Endothelial cell of umbilical vein (primary cell): ENCODE measurements around the gene KRT86. TPM values are rescaled to one million over a fixed set of nuclear protein-coding genes. Genes with fewer than 3 reads are reported as not detected.

Experiments used
- BruUV-seq: library from RNA; stranded (reverse); fragments of 400-500 nt; replicated peaks from 2 replicates; lab custom pipeline; 2021; lab: Mats Ljungman, UMichigan
- CTCF ChIA-PET: fragments of 300-600, 350-600 bp; sonication (Branson Sonifier 250); formaldehyde crosslinking; loops from one replicate; lab custom pipeline; 2021; ENCODE audit warnings: antibody characterized with exemption, inconsistent platforms; lab: Charles Lee
- POLR2A ChIA-PET: fragments of 300-600, 350-600 bp; sonication (Branson Sonifier 250); formaldehyde crosslinking; loops from one replicate; lab custom pipeline; 2021; ENCODE audit warnings: antibody characterized with exemption, inconsistent platforms; lab: Charles Lee
- DNase-seq: peaks from one replicate; pipeline ENCODE4 v3.0.0-alpha.2; 2011; ENCODE audit warnings: low read depth, low spot score
- FAIRE-seq: peaks from 2 replicates; lab custom pipeline; 2011; peaks lifted over from hg19 to GRCh38; lab: Jason Lieb, UNC
- H2AFZ ChIP-seq: 2 replicates; pipeline ENCODE4 v1.6.0; 2012; ENCODE audit warnings: low read depth, low read length, control low read depth, inconsistent platforms
- H3K27ac ChIP-seq: 2 replicates; pipeline ENCODE4 v1.5.1; 2011; ENCODE audit warnings: low read depth, mild to moderate bottlenecking, control low read depth, low read length, moderate library complexity; ENCODE audit not compliant: insufficient read depth
- H3K27me3 ChIP-seq, 2 experiments: 2 replicates each; pipeline versions ENCODE4 v1.6.0 to v1.6.1; 2011; ENCODE audit warnings: low read length in 2 of 2, mixed read lengths in 1 of 2; ENCODE audit not compliant: control insufficient read depth in 2 of 2, insufficient read depth in 2 of 2
- H3K36me3 ChIP-seq, 2 experiments: 2 replicates in 1 of 2; 3 replicates in 1 of 2; pipeline ENCODE4 v1.5.1; 2011; ENCODE audit warnings: low read length in 2 of 2, mild to moderate bottlenecking in 1 of 2, moderate library complexity in 1 of 2; ENCODE audit not compliant: control insufficient read depth in 2 of 2, insufficient read depth in 2 of 2; ENCODE audit errors: extremely low read depth in 1 of 2
- H3K4me1 ChIP-seq: 3 replicates; pipeline ENCODE4 v1.5.1; 2011; ENCODE audit warnings: mild to moderate bottlenecking, low read length; ENCODE audit not compliant: control insufficient read depth, insufficient read depth; ENCODE audit errors: extremely low read depth
- H3K4me2 ChIP-seq: 2 replicates; pipeline ENCODE4 v1.6.1; 2011; ENCODE audit warnings: low read length, control low read depth, mixed read lengths; ENCODE audit not compliant: insufficient read depth
- H3K4me3 ChIP-seq, 3 experiments: fragments of 200-600 bp in 1 of 3; sonication (generic), shearing (Covaris generic) in 1 of 3; replicated peaks in 1 of 3; 2 replicates each; pipeline ENCODE4 v1.5.1; 2011 to 2016; ENCODE audit warnings: control low read depth in 3 of 3, low read length in 3 of 3, mild to moderate bottlenecking in 2 of 3, inconsistent platforms in 1 of 3, low read depth in 1 of 3, moderate library complexity in 1 of 3; ENCODE audit not compliant: insufficient read depth in 1 of 3
- H3K79me2 ChIP-seq: 2 replicates; pipeline ENCODE4 v1.6.0; 2012; ENCODE audit warnings: low read length, inconsistent platforms; ENCODE audit not compliant: control insufficient read depth, insufficient read depth
- H3K9ac ChIP-seq: replicated peaks from 2 replicates; pipeline ENCODE3; 2011; ENCODE audit warnings: low read length, control low read depth; ENCODE audit not compliant: insufficient read depth; ENCODE audit errors: extremely low read depth
- H3K9me1 ChIP-seq: replicated peaks from 3 replicates; pipeline ENCODE4 v1.6.0; 2011; ENCODE audit warnings: mild to moderate bottlenecking, low read length; ENCODE audit not compliant: control insufficient read depth, insufficient read depth; ENCODE audit errors: extremely low read depth
- H3K9me3 ChIP-seq: replicated peaks from 2 replicates; pipeline ENCODE4 v1.5.1; 2012; ENCODE audit warnings: low read length, inconsistent platforms; ENCODE audit not compliant: control insufficient read depth, insufficient read depth
- H4K20me1 ChIP-seq: replicated peaks from 2 replicates; pipeline ENCODE3; 2011; ENCODE audit warnings: mild to moderate bottlenecking, low read length; ENCODE audit not compliant: control insufficient read depth, insufficient read depth; ENCODE audit errors: extremely low read depth
- CTCF ChIP-seq, 2 donors: IDR thresholded peaks; 1 replicate in 1 of 2; 2 replicates in 1 of 2; pipeline ENCODE4 v1.5.1; 2011; ENCODE audit warnings: low read length in 2 of 2, mild to moderate bottlenecking in 2 of 2, moderate library complexity in 2 of 2, control low read depth in 1 of 2, inconsistent platforms in 1 of 2, low read depth in 1 of 2; ENCODE audit not compliant: insufficient read depth in 1 of 2; ENCODE audit errors: extremely low read depth in 1 of 2
- EZH2 ChIP-seq: IDR thresholded peaks from 2 replicates; pipeline ENCODE4 v1.6.1; 2012; ENCODE audit warnings: borderline replicate concordance, low read depth, mild to moderate bottlenecking, moderate library complexity, low read length, inconsistent platforms; ENCODE audit not compliant: severe bottlenecking
- FOS ChIP-seq: IDR thresholded peaks from 2 replicates; pipeline ENCODE4 v1.6.1; 2011; ENCODE audit warnings: mild to moderate bottlenecking, low read length, moderate library complexity, borderline replicate concordance; ENCODE audit not compliant: insufficient read depth
- GATA2 ChIP-seq: IDR thresholded peaks from 2 replicates; pipeline ENCODE4 v1.7.0; 2011; ENCODE audit warnings: low read depth, mild to moderate bottlenecking, moderate library complexity, mixed read lengths, low read length; ENCODE audit not compliant: insufficient read length, insufficient read depth
- JUN ChIP-seq: IDR thresholded peaks from 2 replicates; pipeline ENCODE4 v1.6.1; 2011; ENCODE audit warnings: borderline replicate concordance, low read depth; ENCODE audit not compliant: insufficient read length, insufficient read depth
- MAX ChIP-seq: IDR thresholded peaks from 2 replicates; pipeline ENCODE4 v1.6.1; 2011; ENCODE audit not compliant: insufficient read depth, insufficient read length
- MYC ChIP-seq: IDR thresholded peaks from one replicate; pipeline ENCODE4 v1.6.1; 2011; ENCODE audit warnings: mild to moderate bottlenecking, low read depth, low read length
- POLR2A ChIP-seq: IDR thresholded peaks from 2 replicates; pipeline ENCODE4 v1.6.1; 2012; ENCODE audit warnings: low read depth, mild to moderate bottlenecking, control low read depth, low read length
- POLR2AphosphoS5 ChIP-seq: IDR thresholded peaks from 2 replicates; pipeline ENCODE4 v1.6.1; 2012; ENCODE audit warnings: low read depth, mild to moderate bottlenecking, control low read depth, low read length, moderate library complexity; ENCODE audit not compliant: insufficient read depth
- dilution Hi-C: fragments of 300-500 bp; cut with MboI; formaldehyde crosslinking; loops from one replicate; pipeline ENCODE4 v1.15.0; 2019; ENCODE audit warnings: low sequenced_read_pairs; ENCODE audit not compliant: extremely low pct_ligation_motif_present
- intact Hi-C: fragments of 100-400 bp; cut with micrococcal nuclease; formaldehyde crosslinking; loops from one replicate; pipeline ENCODE4 v1.10.0; 2022
- polyA plus RNA-seq, 4 experiments: library from polyadenylated mRNA; depleted of rRNA in 3 of 4; stranded (reverse) in 3 of 4; unstranded in 1 of 4; fragments of >200 nt; gene quantifications; 2 replicates each; pipeline versions ENCODE4 v1.2.1 to v1.2.3, GENCODE V29; 2011 to 2012; ENCODE audit warnings: missing spikeins in 1 of 4
- total RNA-seq: library from RNA; stranded (reverse); gene quantifications from 2 replicates; pipeline ENCODE4 v1.2.3, GENCODE V29; 2021

KRT86 gene
- total and polyA plus RNA-seq, 2 donors (not counting 3 experiments of a cell fraction or from before 2014, with no cell fraction given): not detected

- Histone ChIP-seq H3K9me3 (no peaks in the 10 kb centered on the region), H4K20me1 (no peaks in the 10 kb centered on the region), H3K4me1 (no peaks in the 10 kb centered on the region), H3K9me1 (no peaks in the 10 kb centered on the region), H3K27me3 (peaks cover 31 to 41% of the 10 kb centered on the region in 2 experiments), H3K27ac (no peak overlapping the region), H3K4me3 (no peak overlapping the region), H3K79me2 (no peaks in the 10 kb centered on the region), H2AFZ (no peak overlapping the region), H3K9ac (no peak overlapping the region), H3K36me3 (no peaks in the 10 kb centered on the region), H3K4me2 (no peak overlapping the region)
- ChIA-PET CTCF (interaction anchor here (1.6 to 2.8 kb wide), 3 partner anchors 8 to 159 kb away, joined by 4 to 14 read pairs (median 11); no protein-coding TSS in a partner anchor), POLR2A (no interaction called here)
- DNase-seq: no peak
- BruUV-seq: no TSS peak
- intact Hi-C loops: no loop called here
- dilution Hi-C loops: no loop called here
- no peak for FAIRE-seq
- TF ChIP-seq POLR2A: no peak
- no peak for TF ChIP-seq MYC
- no peak for TF ChIP-seq CTCF (IDR thresholded peaks at IDR 0.05; ENCODE audit: extremely low read depth in 1 of 2, insufficient read depth in 1 of 2, low read depth in 1 of 2, low read length in 2 of 2)
- no peak for TF ChIP-seq JUN
- TF ChIP-seq FOS: no peak
- no peak for TF ChIP-seq POLR2AphosphoS5
- TF ChIP-seq EZH2: no peak
- no peak for TF ChIP-seq GATA2
- no peak for TF ChIP-seq MAX
Observed at GRCh38 chr12:52314511-52314910, 40.1 kb downstream of the KRT86 start.
